Fibroblast of lung (primary cell): ENCODE results near the gene PHTF1. TPM values are rescaled to one million over a fixed set of nuclear protein-coding genes. Genes with fewer than 3 reads are reported as not detected.

Experiments
- DNase-seq, 2 donors: peaks; one replicate each; pipeline versions ENCODE4 v3.0.0 to v3.0.0-alpha.2; 2010; ENCODE audit warnings: low read depth in 2 of 2
- H2AFZ ChIP-seq: 2 replicates; pipeline ENCODE4 v1.5.1; 2012; ENCODE audit warnings: low read length, control low read depth, inconsistent platforms
- H3K27ac ChIP-seq: 2 replicates; pipeline ENCODE4 v1.5.1; 2011; ENCODE audit warnings: low read length, control low read depth; ENCODE audit not compliant: insufficient read depth
- H3K27me3 ChIP-seq: 2 replicates; pipeline ENCODE4 v1.5.1; 2011; ENCODE audit warnings: mild to moderate bottlenecking, low read length; ENCODE audit not compliant: control insufficient read depth, insufficient read depth
- H3K36me3 ChIP-seq: 2 replicates; pipeline ENCODE4 v1.5.1; 2011; ENCODE audit warnings: low read length; ENCODE audit not compliant: control insufficient read depth, insufficient read depth
- H3K4me1 ChIP-seq: 2 replicates; pipeline ENCODE4 v1.5.1; 2011; ENCODE audit warnings: low read length; ENCODE audit not compliant: control insufficient read depth, insufficient read depth; ENCODE audit errors: extremely low read depth
- H3K4me2 ChIP-seq: 2 replicates; pipeline ENCODE4 v1.5.1; 2011; ENCODE audit warnings: low read length, control low read depth; ENCODE audit not compliant: insufficient read depth; ENCODE audit errors: extremely low read depth
- H3K4me3 ChIP-seq, 4 experiments: fragments of 200-600 bp in 1 of 4; sonication (generic) in 1 of 4; replicated peaks in 1 of 4; 2 replicates each; pipeline ENCODE4 v1.5.1; 2011 to 2016; ENCODE audit warnings: low read length in 4 of 4, low read depth in 3 of 4, mild to moderate bottlenecking in 3 of 4, control low read depth in 2 of 4, inconsistent platforms in 1 of 4, mixed read lengths in 1 of 4; ENCODE audit not compliant: insufficient read depth in 1 of 4; ENCODE audit errors: control extremely low read depth in 1 of 4
- H3K79me2 ChIP-seq: 2 replicates; pipeline ENCODE4 v1.5.1; 2012; ENCODE audit warnings: mild to moderate bottlenecking, low read length, inconsistent platforms; ENCODE audit not compliant: control insufficient read depth, insufficient read depth
- H3K9ac ChIP-seq: 2 replicates; pipeline ENCODE4 v1.5.1; 2011; ENCODE audit warnings: mild to moderate bottlenecking, low read length, control low read depth; ENCODE audit not compliant: insufficient read depth
- H3K9me3 ChIP-seq: 2 replicates; pipeline ENCODE4 v1.5.1; 2012; ENCODE audit warnings: low read depth, low read length; ENCODE audit not compliant: control insufficient read depth, insufficient read depth
- H4K20me1 ChIP-seq: 2 replicates; pipeline ENCODE4 v1.5.1; 2011; ENCODE audit warnings: low read length; ENCODE audit not compliant: control insufficient read depth, insufficient read depth; ENCODE audit errors: extremely low read depth
- EZH2 ChIP-seq: IDR thresholded peaks from 2 replicates; pipeline ENCODE4 v1.5.1; 2012; ENCODE audit warnings: low read length, control low read depth, mild to moderate bottlenecking; ENCODE audit errors: missing control alignments
- polyA plus RNA-seq, 2 donors: library from polyadenylated mRNA; depleted of rRNA in 1 of 2; stranded (reverse) in 1 of 2; unstranded in 1 of 2; fragments of >200 nt; gene quantifications; 2 replicates each; pipeline ENCODE4 v1.2.1, GENCODE V29; 2011 to 2012; ENCODE audit warnings: missing spikeins in 1 of 2
- total RNA-seq: library from RNA; depleted of rRNA; stranded (reverse); fragments of >200 nt; gene quantifications from 2 replicates; pipeline ENCODE4 v1.2.1, GENCODE V29; 2014
- TF ChIP-seq, protein P1 (sequence below), 2 donors: IDR thresholded peaks in 1 of 2; conservative IDR thresholded peaks in 1 of 2; 1 replicate in 1 of 2; 2 replicates in 1 of 2; pipeline ENCODE4 v1.5.1; 2011 to 2012; ENCODE audit warnings: low read length in 2 of 2, control low read depth in 1 of 2, inconsistent platforms in 1 of 2, low read depth in 1 of 2, mild to moderate bottlenecking in 1 of 2

Gene PHTF1
- total and polyA plus RNA-seq, 2 donors (not counting 1 experiment from before 2014, with no cell fraction given): 15.4 to 36.3 TPM

DNA sequence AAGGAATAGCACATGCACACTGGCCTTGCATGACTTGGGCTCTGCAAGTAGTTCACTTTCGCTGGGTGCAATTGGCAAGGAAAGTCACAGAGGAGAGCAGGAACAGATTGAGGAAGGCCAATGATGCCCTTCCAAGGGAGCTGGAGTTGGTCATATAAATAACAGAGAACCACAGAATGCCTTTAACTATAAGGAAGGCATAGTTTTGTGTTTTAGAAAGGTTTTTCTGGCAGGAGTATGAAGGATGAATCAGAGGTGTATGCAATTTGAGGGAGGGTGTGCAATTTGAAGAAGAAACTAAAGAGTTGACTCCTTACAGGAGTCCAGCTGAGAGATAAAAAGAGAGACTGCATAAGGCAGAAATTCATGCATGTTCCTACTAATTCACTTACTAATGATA, 112.1 kb downstream of the PHTF1 start:
- H3K4me2 ChIP-seq: no peak overlapping the region
- no peaks in the 10 kb centered on the region for H3K4me1 ChIP-seq
- H3K79me2 ChIP-seq: no peaks in the 10 kb centered on the region
- no peak overlapping the region for H2AFZ ChIP-seq
- H4K20me1 ChIP-seq: no peaks in the 10 kb centered on the region
- DNase-seq: peak in 1 of 2 donors; percentile 74
- no peak overlapping the region for H3K4me3 ChIP-seq
- no peaks in the 10 kb centered on the region for H3K9me3 ChIP-seq
- H3K36me3 ChIP-seq: no peaks in the 10 kb centered on the region
- H3K27ac ChIP-seq: no peak overlapping the region
- no peak overlapping the region for H3K9ac ChIP-seq
- TF ChIP-seq, protein P1, sequence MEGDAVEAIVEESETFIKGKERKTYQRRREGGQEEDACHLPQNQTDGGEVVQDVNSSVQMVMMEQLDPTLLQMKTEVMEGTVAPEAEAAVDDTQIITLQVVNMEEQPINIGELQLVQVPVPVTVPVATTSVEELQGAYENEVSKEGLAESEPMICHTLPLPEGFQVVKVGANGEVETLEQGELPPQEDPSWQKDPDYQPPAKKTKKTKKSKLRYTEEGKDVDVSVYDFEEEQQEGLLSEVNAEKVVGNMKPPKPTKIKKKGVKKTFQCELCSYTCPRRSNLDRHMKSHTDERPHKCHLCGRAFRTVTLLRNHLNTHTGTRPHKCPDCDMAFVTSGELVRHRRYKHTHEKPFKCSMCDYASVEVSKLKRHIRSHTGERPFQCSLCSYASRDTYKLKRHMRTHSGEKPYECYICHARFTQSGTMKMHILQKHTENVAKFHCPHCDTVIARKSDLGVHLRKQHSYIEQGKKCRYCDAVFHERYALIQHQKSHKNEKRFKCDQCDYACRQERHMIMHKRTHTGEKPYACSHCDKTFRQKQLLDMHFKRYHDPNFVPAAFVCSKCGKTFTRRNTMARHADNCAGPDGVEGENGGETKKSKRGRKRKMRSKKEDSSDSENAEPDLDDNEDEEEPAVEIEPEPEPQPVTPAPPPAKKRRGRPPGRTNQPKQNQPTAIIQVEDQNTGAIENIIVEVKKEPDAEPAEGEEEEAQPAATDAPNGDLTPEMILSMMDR (conservative IDR thresholded peaks at IDR 0.05 in 1 of 2, IDR thresholded peaks at IDR 0.05 in 1 of 2; ENCODE audit: low read depth in 1 of 2, low read length in 2 of 2): no peak
- TF ChIP-seq EZH2: no peak
- H3K27me3 ChIP-seq: no peaks in the 10 kb centered on the region

Other genes starting within 250 kb of the PHTF1 start
- gene RSBN1, start 53.0 kb upstream of the PHTF1 start, total RNA-seq: 8.7 and 9.4 TPM in 2 replicates
- 6.4 and 10.2 TPM in 2 replicates for gene RSBN1, start 53.0 kb upstream of the PHTF1 start, polyA plus RNA-seq
- 0.26 and 0.33 TPM in 2 replicates for gene PTPN22, start 112.2 kb upstream of the PHTF1 start, total RNA-seq
- 0.10 and 0.11 TPM in 2 replicates for gene PTPN22, start 112.2 kb upstream of the PHTF1 start, polyA plus RNA-seq
- gene BCL2L15, start 128.1 kb upstream of the PHTF1 start, total RNA-seq: under 0.01 TPM in 1 of 2 replicates, not detected in the other
- 0.03 and 0.19 TPM in 2 replicates for gene BCL2L15, start 128.1 kb upstream of the PHTF1 start, polyA plus RNA-seq
- 11.7 and 12.1 TPM in 2 replicates for gene AP4B1, start 145.3 kb upstream of the PHTF1 start, total RNA-seq
- 16.8 TPM in 2 replicates for gene AP4B1, start 145.3 kb upstream of the PHTF1 start, polyA plus RNA-seq
- gene DCLRE1B, start 145.8 kb upstream of the PHTF1 start, total RNA-seq: 0.66 and 1.0 TPM in 2 replicates
- gene DCLRE1B, start 145.8 kb upstream of the PHTF1 start, polyA plus RNA-seq: 3.4 and 6.4 TPM in 2 replicates
- gene HIPK1, start 169.8 kb upstream of the PHTF1 start, total RNA-seq: 18.2 and 19.8 TPM in 2 replicates
- 24.5 and 28.5 TPM in 2 replicates for gene HIPK1, start 169.8 kb upstream of the PHTF1 start, polyA plus RNA-seq
- gene OLFML3, start 220.0 kb upstream of the PHTF1 start, total RNA-seq: 68.0 and 78.8 TPM in 2 replicates
- 133 and 163 TPM in 2 replicates for gene OLFML3, start 220.0 kb upstream of the PHTF1 start, polyA plus RNA-seq